WTC11 (cell line): ENCODE measurements around the gene FAHD1. TPM values are rescaled to one million over a fixed set of nuclear protein-coding genes. Genes with fewer than 3 reads are reported as not detected.

Experiments used
- ATAC-seq: fragments of 200-7000 bp; cut with Tn5 transposase; 2 replicates; pipeline ENCODE4 v1.10.0; 2021; ENCODE audit warnings: mild to moderate bottlenecking, moderate library complexity
- CTCF ChIA-PET: fragments of 300-600 bp; sonication (Branson Sonifier 250); formaldehyde crosslinking; loops from one replicate; lab custom pipeline; 2021; ENCODE audit warnings: antibody characterized with exemption; lab: Charles Lee
- POLR2A ChIA-PET: fragments of 350-600 bp; sonication (Branson Sonifier 250); formaldehyde crosslinking; loops from one replicate; lab custom pipeline; 2021; ENCODE audit warnings: antibody characterized with exemption; lab: Charles Lee
- DNase-seq: peaks from one replicate; pipeline ENCODE4 v3.0.0; 2021; ENCODE audit warnings: low spot score
- H3K27ac Mint-ChIP-seq: 2 replicates; pipeline ENCODE4 v1.8.0; 2021; ENCODE audit warnings: mixed read lengths
- H3K27me3 Mint-ChIP-seq: 2 replicates; pipeline ENCODE4 v1.8.0; 2021; ENCODE audit warnings: low read depth, mild to moderate bottlenecking, moderate library complexity, mixed read lengths
- H3K36me3 Mint-ChIP-seq: 2 replicates; pipeline ENCODE4 v1.8.0; 2021; ENCODE audit warnings: mixed read lengths
- H3K4me1 Mint-ChIP-seq: 2 replicates; pipeline ENCODE4 v1.8.0; 2022; ENCODE audit warnings: mixed read lengths
- H3K4me3 Mint-ChIP-seq: 2 replicates; pipeline ENCODE4 v1.8.0; 2021; ENCODE audit warnings: mild to moderate bottlenecking, moderate library complexity, mixed read lengths
- H3K9me3 Mint-ChIP-seq: 2 replicates; pipeline ENCODE4 v1.8.0; 2021; ENCODE audit warnings: mixed read lengths
- ATF1 ChIP-seq: sonication (generic); formaldehyde crosslinking; IDR thresholded peaks from 2 replicates; pipeline ENCODE4 v1.8.1; 2023; ENCODE audit warnings: mild to moderate bottlenecking, moderate library complexity, missing genetic modification reagents
- CBFB ChIP-seq: sonication (generic); formaldehyde crosslinking; IDR thresholded peaks from 2 replicates; pipeline ENCODE4 v1.8.1; 2022; ENCODE audit warnings: mild to moderate bottlenecking, low read depth, missing genetic modification reagents
- CTCF ChIP-seq: fragments of 200-600 bp; IDR thresholded peaks from 2 replicates; pipeline ENCODE4 v1.8.0; 2022; ENCODE audit warnings: antibody characterized with exemption
- EMX1 ChIP-seq: fragments of 250-450 bp; sonication (Bioruptor Pico); IDR thresholded peaks from 2 replicates; pipeline ENCODE4 v1.8.0; 2021; ENCODE audit warnings: mild to moderate bottlenecking
- HMGXB4 ChIP-seq: sonication (generic); formaldehyde crosslinking; IDR thresholded peaks from 2 replicates; pipeline ENCODE4 v1.8.1; 2023; ENCODE audit warnings: mild to moderate bottlenecking, moderate library complexity, missing genetic modification reagents
- MLX ChIP-seq: sonication (generic); formaldehyde crosslinking; IDR thresholded peaks from 2 replicates; pipeline ENCODE4 v1.8.1; 2023; ENCODE audit warnings: mild to moderate bottlenecking, missing genetic modification reagents, moderate library complexity
- MXD4 ChIP-seq: fragments of 250-450 bp; sonication (Bioruptor Pico); IDR thresholded peaks from 2 replicates; pipeline ENCODE4 v1.8.0; 2021; ENCODE audit warnings: mild to moderate bottlenecking, moderate library complexity, borderline replicate concordance
- NFYB ChIP-seq: sonication (generic); formaldehyde crosslinking; conservative IDR thresholded peaks from 2 replicates; pipeline ENCODE4 v1.8.0; 2022; ENCODE audit warnings: low read depth, missing genetic modification reagents
- NR1H2 ChIP-seq: sonication (generic); formaldehyde crosslinking; IDR thresholded peaks from 2 replicates; pipeline ENCODE4 v1.9.0; 2021; ENCODE audit warnings: mild to moderate bottlenecking, moderate library complexity, missing genetic modification reagents
- total RNA-seq: library from RNA; stranded (reverse); gene quantifications from 3 replicates; pipeline ENCODE4 v1.2.3, GENCODE V29; 2021
- TF ChIP-seq, protein P1 (sequence below): sonication (generic); formaldehyde crosslinking; IDR thresholded peaks from 2 replicates; pipeline ENCODE4 v1.8.0; 2022; ENCODE audit warnings: mild to moderate bottlenecking, missing genetic modification reagents
- TF ChIP-seq, protein P2 (sequence below): sonication (generic); formaldehyde crosslinking; IDR thresholded peaks from 2 replicates; pipeline ENCODE4 v1.8.0; 2022; ENCODE audit warnings: mild to moderate bottlenecking, missing genetic modification reagents
- TF ChIP-seq, protein P3 (sequence below): fragments of 250-450 bp; sonication (Bioruptor Pico); IDR thresholded peaks from 2 replicates; pipeline ENCODE4 v1.9.0; 2021; ENCODE audit warnings: mild to moderate bottlenecking, borderline replicate concordance
- TF ChIP-seq, protein P4 (sequence below): fragments of 250-450 bp; sonication (Bioruptor Pico); IDR thresholded peaks from 2 replicates; pipeline ENCODE4 v1.8.0; 2021; ENCODE audit warnings: mild to moderate bottlenecking
- TF ChIP-seq, protein P5 (sequence below): fragments of 250-450 bp; sonication (Bioruptor Pico); conservative IDR thresholded peaks from 2 replicates; pipeline ENCODE4 v1.9.0; 2021; ENCODE audit warnings: mild to moderate bottlenecking
- TF ChIP-seq, protein P6 (sequence below): sonication (generic); formaldehyde crosslinking; IDR thresholded peaks from 2 replicates; pipeline ENCODE4 v1.8.1; 2022; ENCODE audit warnings: mild to moderate bottlenecking, missing genetic modification reagents, moderate library complexity, borderline replicate concordance

The FAHD1 gene
- total RNA-seq, 1 experiment from 2014 or later = 14.3 TPM

- no peaks in the 10 kb centered on the region for H3K36me3 Mint-ChIP-seq
- ChIA-PET CTCF (interaction anchor here (0.8 kb wide), 1 partner anchor 86 kb away, joined by 3 read pairs; no protein-coding TSS in a partner anchor), POLR2A (no interaction called here)
- H3K27me3 Mint-ChIP-seq = peaks cover 17% of the 10 kb centered on the region
- TF ChIP-seq, protein P1, sequence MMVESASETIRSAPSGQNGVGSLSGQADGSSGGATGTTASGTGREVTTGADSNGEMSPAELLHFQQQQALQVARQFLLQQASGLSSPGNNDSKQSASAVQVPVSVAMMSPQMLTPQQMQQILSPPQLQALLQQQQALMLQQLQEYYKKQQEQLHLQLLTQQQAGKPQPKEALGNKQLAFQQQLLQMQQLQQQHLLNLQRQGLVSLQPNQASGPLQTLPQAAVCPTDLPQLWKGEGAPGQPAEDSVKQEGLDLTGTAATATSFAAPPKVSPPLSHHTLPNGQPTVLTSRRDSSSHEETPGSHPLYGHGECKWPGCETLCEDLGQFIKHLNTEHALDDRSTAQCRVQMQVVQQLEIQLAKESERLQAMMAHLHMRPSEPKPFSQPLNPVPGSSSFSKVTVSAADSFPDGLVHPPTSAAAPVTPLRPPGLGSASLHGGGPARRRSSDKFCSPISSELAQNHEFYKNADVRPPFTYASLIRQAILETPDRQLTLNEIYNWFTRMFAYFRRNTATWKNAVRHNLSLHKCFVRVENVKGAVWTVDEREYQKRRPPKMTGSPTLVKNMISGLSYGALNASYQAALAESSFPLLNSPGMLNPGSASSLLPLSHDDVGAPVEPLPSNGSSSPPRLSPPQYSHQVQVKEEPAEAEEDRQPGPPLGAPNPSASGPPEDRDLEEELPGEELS (CRISPR knock-in tag) = no peak
- TF ChIP-seq, protein P2, sequence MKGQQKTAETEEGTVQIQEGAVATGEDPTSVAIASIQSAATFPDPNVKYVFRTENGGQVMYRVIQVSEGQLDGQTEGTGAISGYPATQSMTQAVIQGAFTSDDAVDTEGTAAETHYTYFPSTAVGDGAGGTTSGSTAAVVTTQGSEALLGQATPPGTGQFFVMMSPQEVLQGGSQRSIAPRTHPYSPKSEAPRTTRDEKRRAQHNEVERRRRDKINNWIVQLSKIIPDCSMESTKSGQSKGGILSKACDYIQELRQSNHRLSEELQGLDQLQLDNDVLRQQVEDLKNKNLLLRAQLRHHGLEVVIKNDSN (CRISPR knock-in tag) = no peak
- no peak for TF ChIP-seq MLX
- no peak for TF ChIP-seq EMX1 (CRISPR knock-in tag)
- no peak for TF ChIP-seq NR1H2 (CRISPR knock-in tag)
- DNase-seq (no peak), ATAC-seq (no peak)
- H3K4me1 Mint-ChIP-seq = no peaks in the 10 kb centered on the region
- H3K27ac Mint-ChIP-seq = no peak overlapping the region
- H3K9me3 Mint-ChIP-seq = no peaks in the 10 kb centered on the region; the same call in 1 of the 2 replicates
- no peak overlapping the region for H3K4me3 Mint-ChIP-seq
These were observed 19.4 kb downstream of the FAHD1 start for GRCh38 chr16:1846416-1846815.

DNA sequence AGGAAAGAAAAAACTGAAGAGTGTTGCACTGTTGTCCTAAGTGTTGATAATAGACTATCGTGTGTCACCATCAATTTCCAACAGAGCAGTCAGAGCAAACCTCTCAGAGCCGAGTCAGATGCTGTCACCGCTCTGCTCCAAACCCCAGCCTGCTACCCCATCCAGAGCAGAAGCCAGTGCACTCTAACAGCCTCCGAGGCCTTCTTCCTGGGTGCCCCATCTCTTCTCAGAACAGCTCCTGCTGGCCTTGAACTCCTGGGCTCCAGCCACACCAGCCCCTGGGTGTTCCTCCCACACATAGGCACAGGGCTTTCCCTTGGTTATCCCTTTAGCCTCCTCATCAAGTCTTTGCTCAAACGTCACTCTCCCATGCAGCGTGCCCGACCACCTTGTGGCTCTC, 24.0 kb downstream of the FAHD1 start:
- ATAC-seq = no peak
- H3K4me1 Mint-ChIP-seq = no peaks in the 10 kb centered on the region
- TF ChIP-seq, protein P3, sequence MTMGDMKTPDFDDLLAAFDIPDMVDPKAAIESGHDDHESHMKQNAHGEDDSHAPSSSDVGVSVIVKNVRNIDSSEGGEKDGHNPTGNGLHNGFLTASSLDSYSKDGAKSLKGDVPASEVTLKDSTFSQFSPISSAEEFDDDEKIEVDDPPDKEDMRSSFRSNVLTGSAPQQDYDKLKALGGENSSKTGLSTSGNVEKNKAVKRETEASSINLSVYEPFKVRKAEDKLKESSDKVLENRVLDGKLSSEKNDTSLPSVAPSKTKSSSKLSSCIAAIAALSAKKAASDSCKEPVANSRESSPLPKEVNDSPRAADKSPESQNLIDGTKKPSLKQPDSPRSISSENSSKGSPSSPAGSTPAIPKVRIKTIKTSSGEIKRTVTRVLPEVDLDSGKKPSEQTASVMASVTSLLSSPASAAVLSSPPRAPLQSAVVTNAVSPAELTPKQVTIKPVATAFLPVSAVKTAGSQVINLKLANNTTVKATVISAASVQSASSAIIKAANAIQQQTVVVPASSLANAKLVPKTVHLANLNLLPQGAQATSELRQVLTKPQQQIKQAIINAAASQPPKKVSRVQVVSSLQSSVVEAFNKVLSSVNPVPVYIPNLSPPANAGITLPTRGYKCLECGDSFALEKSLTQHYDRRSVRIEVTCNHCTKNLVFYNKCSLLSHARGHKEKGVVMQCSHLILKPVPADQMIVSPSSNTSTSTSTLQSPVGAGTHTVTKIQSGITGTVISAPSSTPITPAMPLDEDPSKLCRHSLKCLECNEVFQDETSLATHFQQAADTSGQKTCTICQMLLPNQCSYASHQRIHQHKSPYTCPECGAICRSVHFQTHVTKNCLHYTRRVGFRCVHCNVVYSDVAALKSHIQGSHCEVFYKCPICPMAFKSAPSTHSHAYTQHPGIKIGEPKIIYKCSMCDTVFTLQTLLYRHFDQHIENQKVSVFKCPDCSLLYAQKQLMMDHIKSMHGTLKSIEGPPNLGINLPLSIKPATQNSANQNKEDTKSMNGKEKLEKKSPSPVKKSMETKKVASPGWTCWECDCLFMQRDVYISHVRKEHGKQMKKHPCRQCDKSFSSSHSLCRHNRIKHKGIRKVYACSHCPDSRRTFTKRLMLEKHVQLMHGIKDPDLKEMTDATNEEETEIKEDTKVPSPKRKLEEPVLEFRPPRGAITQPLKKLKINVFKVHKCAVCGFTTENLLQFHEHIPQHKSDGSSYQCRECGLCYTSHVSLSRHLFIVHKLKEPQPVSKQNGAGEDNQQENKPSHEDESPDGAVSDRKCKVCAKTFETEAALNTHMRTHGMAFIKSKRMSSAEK (CRISPR knock-in tag) = no peak
- TF ChIP-seq, protein P4, sequence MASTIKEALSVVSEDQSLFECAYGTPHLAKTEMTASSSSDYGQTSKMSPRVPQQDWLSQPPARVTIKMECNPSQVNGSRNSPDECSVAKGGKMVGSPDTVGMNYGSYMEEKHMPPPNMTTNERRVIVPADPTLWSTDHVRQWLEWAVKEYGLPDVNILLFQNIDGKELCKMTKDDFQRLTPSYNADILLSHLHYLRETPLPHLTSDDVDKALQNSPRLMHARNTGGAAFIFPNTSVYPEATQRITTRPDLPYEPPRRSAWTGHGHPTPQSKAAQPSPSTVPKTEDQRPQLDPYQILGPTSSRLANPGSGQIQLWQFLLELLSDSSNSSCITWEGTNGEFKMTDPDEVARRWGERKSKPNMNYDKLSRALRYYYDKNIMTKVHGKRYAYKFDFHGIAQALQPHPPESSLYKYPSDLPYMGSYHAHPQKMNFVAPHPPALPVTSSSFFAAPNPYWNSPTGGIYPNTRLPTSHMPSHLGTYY (CRISPR knock-in tag) = no peak
- no peak for TF ChIP-seq NFYB (CRISPR knock-in tag)
- no peak for TF ChIP-seq ATF1 (CRISPR knock-in tag)
- TF ChIP-seq CBFB (CRISPR knock-in tag) = no peak
- TF ChIP-seq HMGXB4 (CRISPR knock-in tag) = no peak
- TF ChIP-seq, protein P5, sequence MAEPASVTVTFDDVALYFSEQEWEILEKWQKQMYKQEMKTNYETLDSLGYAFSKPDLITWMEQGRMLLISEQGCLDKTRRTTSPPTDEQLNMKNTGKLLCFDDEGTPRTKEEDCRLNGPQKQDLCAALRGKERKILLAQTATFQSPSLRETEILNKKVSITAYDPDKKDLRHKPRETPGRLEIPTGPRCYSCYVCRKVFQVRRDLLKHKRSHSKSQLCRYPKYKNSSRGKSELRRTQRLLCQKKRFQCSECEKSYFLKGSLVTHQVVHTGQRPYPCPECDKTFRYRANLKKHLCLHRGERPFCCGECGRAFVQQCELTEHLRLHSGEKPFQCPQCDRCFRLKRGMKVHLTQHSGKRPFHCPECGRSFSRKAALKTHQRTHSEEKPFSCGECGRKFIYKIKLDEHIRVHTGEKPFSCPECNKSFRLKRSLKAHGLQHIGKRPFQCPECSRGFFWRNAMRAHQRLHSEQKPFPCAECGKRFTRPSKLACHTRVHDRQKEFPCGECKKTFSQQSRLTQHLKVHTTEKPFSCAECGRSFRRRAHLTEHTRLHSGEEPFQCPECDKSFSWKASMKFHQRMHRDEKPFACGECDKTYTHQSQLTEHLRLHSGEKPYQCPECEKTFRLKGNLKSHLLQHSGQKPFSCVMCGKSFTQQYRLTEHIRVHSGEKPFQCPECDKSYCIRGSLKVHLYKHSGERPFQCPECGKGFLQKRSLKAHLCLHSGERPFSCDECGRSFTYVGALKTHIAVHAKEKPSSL (CRISPR knock-in tag) = no peak
- TF ChIP-seq, protein P1 (CRISPR knock-in tag) = no peak
- TF ChIP-seq, protein P6, sequence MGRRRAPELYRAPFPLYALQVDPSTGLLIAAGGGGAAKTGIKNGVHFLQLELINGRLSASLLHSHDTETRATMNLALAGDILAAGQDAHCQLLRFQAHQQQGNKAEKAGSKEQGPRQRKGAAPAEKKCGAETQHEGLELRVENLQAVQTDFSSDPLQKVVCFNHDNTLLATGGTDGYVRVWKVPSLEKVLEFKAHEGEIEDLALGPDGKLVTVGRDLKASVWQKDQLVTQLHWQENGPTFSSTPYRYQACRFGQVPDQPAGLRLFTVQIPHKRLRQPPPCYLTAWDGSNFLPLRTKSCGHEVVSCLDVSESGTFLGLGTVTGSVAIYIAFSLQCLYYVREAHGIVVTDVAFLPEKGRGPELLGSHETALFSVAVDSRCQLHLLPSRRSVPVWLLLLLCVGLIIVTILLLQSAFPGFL (CRISPR knock-in tag) = no peak
- TF ChIP-seq MXD4 (CRISPR knock-in tag) = no peak
- TF ChIP-seq CTCF = no peak

More for the DNA sequence above, 24.0 kb downstream of the FAHD1 start:
- ChIA-PET POLR2A (no interaction called here), CTCF (interaction anchor here (1.1 kb wide), 1 partner anchor 73 kb away, joined by 4 read pairs; no protein-coding TSS in a partner anchor)
- Mint-ChIP-seq H3K27me3 (peaks cover 55% of the 10 kb centered on the region), H3K4me3 (no peak overlapping the region), H3K36me3 (no peaks in the 10 kb centered on the region), H3K27ac (no peak overlapping the region), H3K9me3 (no peaks in the 10 kb centered on the region)
- no peak for DNase-seq
